GM21367 (cell line): Measurements from ENCODE around the gene NKG7.

Experiments
- ATAC-seq: cut with Tn5 transposase; IDR thresholded peaks from one replicate; pipeline ENCODE4 v1.9.1; 2021; ENCODE audit not compliant: unreplicated experiment

Gene NKG7

GRCh38 chr19:51391073-51391611 is 18.7 kb upstream of the NKG7 start:
- ATAC-seq = no peak

GRCh38 chr19:51389143-51389542 is 16.7 kb upstream of the NKG7 start:
- no peak for ATAC-seq

- ATAC-seq = no peak
Observed at GRCh38 chr19:51387924-51388389, 15.5 kb upstream of the NKG7 start, which contains the start of gene LIM2. TSS of gene LIM2 (minus strand) at chr19:51387974. CDS start at chr19:51387443, 531 bp downstream.

- no peak for ATAC-seq
Observed at GRCh38 chr19:51386882-51387520, 14.5 kb upstream of the NKG7 start.

GRCh38 chr19:51382004-51382403 is 9.6 kb upstream of the NKG7 start:
- no peak for ATAC-seq

GRCh38 chr19:51380379-51380778 is 7.9 kb upstream of the NKG7 start:
- no peak for ATAC-seq

- ATAC-seq = no peak
Observed at GRCh38 chr19:51377422-51377821, 5.0 kb upstream of the NKG7 start.

GRCh38 chr19:51375504-51376221 is 3.2 kb upstream of the NKG7 start:
- no peak for ATAC-seq

GRCh38 chr19:51372021-51372648 is 319 bp downstream of the NKG7 start:
- no peak for ATAC-seq

- no peak for ATAC-seq
Observed at GRCh38 chr19:51371186-51371690, 1.2 kb downstream of the NKG7 start.

GRCh38 chr19:51370230-51370629 is 2.2 kb downstream of the NKG7 start:
- no peak for ATAC-seq

- no peak for ATAC-seq
Observed at GRCh38 chr19:51368366-51369282, 3.8 kb downstream of the NKG7 start, which contains the start of gene CLDND2. TSS of gene CLDND2 (minus strand) at chr19:51369003. CDS start at chr19:51368577, 426 bp downstream.

- peak; percentile 71 for ATAC-seq
Observed at GRCh38 chr19:51367565-51368365, 4.7 kb downstream of the NKG7 start.

- ATAC-seq = no peak
Observed at GRCh38 chr19:51367255-51367564, 5.2 kb downstream of the NKG7 start.

GRCh38 chr19:51366389-51367254 is 5.8 kb downstream of the NKG7 start:
- ATAC-seq = peak; percentile 34

- no peak for ATAC-seq
Observed at GRCh38 chr19:51365965-51366388, 6.5 kb downstream of the NKG7 start, which contains the start of gene ETFB. TSS of gene ETFB (minus strand) at chr19:51366388. CDS start at chr19:51366326, 62 bp downstream.

GRCh38 chr19:51365211-51365964 is 7.1 kb downstream of the NKG7 start:
- ATAC-seq = no peak
